CD14-positive monocyte (primary cell): ENCODE measurements around the gene PPP3CA. TPM values are rescaled to one million over a fixed set of nuclear protein-coding genes. Genes with fewer than 3 reads are reported as not detected.

ENCODE experiments used
- DNase-seq, 3 donors: peaks; one replicate each; pipeline ENCODE4 v3.0.0-alpha.2; 2011 to 2022
- H2AFZ ChIP-seq: 2 replicates; pipeline ENCODE4 v1.6.0; 2012; ENCODE audit warnings: mild to moderate bottlenecking, low read depth, low read length, inconsistent platforms; ENCODE audit not compliant: insufficient read depth, poor library complexity, severe bottlenecking
- H3K27ac ChIP-seq, 2 donors: 1 replicate in 1 of 2; 2 replicates in 1 of 2; pipeline ENCODE4 v1.5.1; 2012 to 2013; ENCODE audit warnings: low read length in 2 of 2, control low read depth in 1 of 2, inconsistent platforms in 1 of 2, low read depth in 1 of 2, mild to moderate bottlenecking in 1 of 2
- H3K27me3 ChIP-seq, 2 donors: one replicate each; pipeline versions ENCODE4 v1.6.0 to v1.6.1; 2011 to 2013; ENCODE audit warnings: low read length in 2 of 2; ENCODE audit not compliant: control insufficient read depth in 2 of 2, insufficient read depth in 2 of 2
- H3K36me3 ChIP-seq, 2 donors: replicated peaks in 1 of 2; 1 replicate in 1 of 2; 2 replicates in 1 of 2; pipeline versions ENCODE4 v1.5.1 to v1.6.1; 2012 to 2013; ENCODE audit warnings: low read length in 2 of 2, control low read depth in 1 of 2, inconsistent platforms in 1 of 2, mild to moderate bottlenecking in 1 of 2; ENCODE audit not compliant: insufficient read depth in 2 of 2, control insufficient read depth in 1 of 2
- H3K4me1 ChIP-seq, 2 donors: 1 replicate in 1 of 2; 2 replicates in 1 of 2; pipeline versions ENCODE4 v1.5.1 to v1.6.1; 2012 to 2013; ENCODE audit warnings: low read length in 2 of 2, control low read depth in 1 of 2, inconsistent platforms in 1 of 2, mild to moderate bottlenecking in 1 of 2, moderate library complexity in 1 of 2; ENCODE audit not compliant: insufficient read depth in 2 of 2, control insufficient read depth in 1 of 2
- H3K4me2 ChIP-seq: replicated peaks from 2 replicates; pipeline ENCODE3; 2012; ENCODE audit warnings: low read length, moderate library complexity, mild to moderate bottlenecking; ENCODE audit not compliant: poor library complexity, severe bottlenecking; ENCODE audit errors: extremely low read depth
- H3K4me3 ChIP-seq, 3 experiments: fragments of 200-600 bp in 1 of 3; sonication (generic) in 1 of 3; replicated peaks in 1 of 3; 1 replicate in 2 of 3; 2 replicates in 1 of 3; pipeline ENCODE4 v1.5.1; 2011 to 2013; ENCODE audit warnings: low read length in 3 of 3, mild to moderate bottlenecking in 3 of 3, control low read depth in 2 of 3, low read depth in 2 of 3, inconsistent platforms in 1 of 3, moderate library complexity in 1 of 3
- H3K79me2 ChIP-seq: 2 replicates; pipeline ENCODE4 v1.6.0; 2012; ENCODE audit warnings: mild to moderate bottlenecking, control low read depth, inconsistent platforms, low read length, moderate library complexity; ENCODE audit not compliant: insufficient read depth
- H3K9ac ChIP-seq: 2 replicates; pipeline ENCODE4 v1.6.0; 2017; ENCODE audit warnings: low read length, mild to moderate bottlenecking; ENCODE audit not compliant: insufficient read depth, poor library complexity, severe bottlenecking
- H3K9me3 ChIP-seq, 2 donors: replicated peaks in 1 of 2; 1 replicate in 1 of 2; 2 replicates in 1 of 2; pipeline versions ENCODE4 v1.5.1 to v1.6.1; 2012 to 2013; ENCODE audit warnings: low read length in 2 of 2, control low read depth in 1 of 2; ENCODE audit not compliant: control insufficient read depth in 1 of 2, insufficient read depth in 1 of 2
- H4K20me1 ChIP-seq: 2 replicates; pipeline ENCODE4 v1.6.0; 2012; ENCODE audit warnings: mild to moderate bottlenecking, low read length, control low read depth, moderate library complexity; ENCODE audit not compliant: insufficient read depth
- H3K27ac Mint-ChIP-seq, 7 donors: one replicate each; pipeline ENCODE4 v1.8.0; 2020; ENCODE audit warnings: mild to moderate bottlenecking in 7 of 7, mixed read lengths in 7 of 7, moderate library complexity in 6 of 7, inconsistent platforms in 2 of 7
- H3K27me3 Mint-ChIP-seq, 3 donors: one replicate each; pipeline ENCODE4 v1.8.0; 2021 to 2022; ENCODE audit warnings: low read depth in 3 of 3, mild to moderate bottlenecking in 3 of 3, mixed read lengths in 3 of 3, moderate library complexity in 3 of 3, inconsistent platforms in 1 of 3
- H3K36me3 Mint-ChIP-seq, 2 donors: one replicate each; pipeline ENCODE4 v1.8.0; 2020; ENCODE audit warnings: mixed read lengths in 2 of 2, inconsistent platforms in 1 of 2, mild to moderate bottlenecking in 1 of 2
- H3K4me1 Mint-ChIP-seq: one replicate; pipeline ENCODE4 v1.8.0; 2020; ENCODE audit warnings: mild to moderate bottlenecking, mixed read lengths
- H3K4me3 Mint-ChIP-seq, 2 donors: one replicate each; pipeline ENCODE4 v1.8.0; 2020; ENCODE audit warnings: mild to moderate bottlenecking in 2 of 2, mixed read lengths in 2 of 2, moderate library complexity in 1 of 2
- H3K9me3 Mint-ChIP-seq, 7 donors: one replicate each; pipeline ENCODE4 v1.8.0; 2020 to 2022; ENCODE audit warnings: mixed read lengths in 7 of 7, mild to moderate bottlenecking in 6 of 7, moderate library complexity in 6 of 7, inconsistent platforms in 2 of 7
- WGBS: methylation state at CpG from one replicate; pipeline ENCODE4 v1.1.5; 2013; ENCODE audit warnings: missing lambda C conversion rate; ENCODE audit not compliant: insufficient coverage; 5-methylcytosine and 5-hydroxymethylcytosine counted together
- intact Hi-C, 2 donors: fragments of 100-400 bp; cut with micrococcal nuclease; formaldehyde crosslinking; loops; one replicate each; pipeline versions ENCODE4 v1.15.0 to v1.15.1; 2023
- polyA plus RNA-seq, 3 donors: library from polyadenylated mRNA; depleted of rRNA in 1 of 3; unstranded in 2 of 3; stranded (reverse) in 1 of 3; fragments of 300-500 nt in 2 of 3; fragments of >200 nt in 1 of 3; fragmentation: Illumina TruSeq in 2 of 3; gene quantifications; 1 replicate in 2 of 3; 2 replicates in 1 of 3; pipeline ENCODE4 v1.2.3, GENCODE V29; 2012 to 2021
- TF ChIP-seq, protein P1 (sequence below): fragments of 200-600 bp; IDR thresholded peaks from one replicate; pipeline ENCODE4 v1.8.0; 2022; ENCODE audit warnings: antibody characterized with exemption, mild to moderate bottlenecking

PPP3CA gene
- polyA plus RNA-seq, 3 donors: 5.1 to 9.7 (median 8.9) TPM

DNA sequence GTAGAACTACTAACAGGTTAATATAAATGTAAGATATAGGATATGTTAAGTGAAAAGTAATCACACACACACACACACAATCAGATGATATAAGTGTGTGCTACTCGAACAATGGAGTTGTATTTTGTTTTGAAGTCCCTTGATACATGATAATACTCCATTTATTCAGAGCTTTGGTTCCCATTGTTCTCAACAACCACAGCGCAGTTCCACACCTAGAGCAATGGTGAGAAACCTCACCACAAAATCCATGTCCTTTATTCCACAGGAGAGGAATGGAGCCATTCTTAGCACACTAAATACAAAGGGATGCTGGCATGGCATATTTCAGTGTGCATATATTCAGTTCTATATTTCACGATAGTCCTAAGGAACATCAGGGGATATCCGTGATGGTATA, 139.2 kb downstream of the PPP3CA start:
- Histone ChIP-seq H3K4me3 (no peak overlapping the region), H3K4me2 (no peak overlapping the region), H3K36me3 (no peaks in the 10 kb centered on the region), H3K9ac (no peak overlapping the region), H3K27me3 (no peaks in the 10 kb centered on the region), H3K9me3 (no peaks in the 10 kb centered on the region), H3K79me2 (peaks cover 70% of the 10 kb centered on the region), H3K27ac (no peak overlapping the region), H4K20me1 (peaks cover 84% of the 10 kb centered on the region), H2AFZ (no peak overlapping the region), H3K4me1 (peaks cover 6 to 12% of the 10 kb centered on the region in 2 donors)
- Mint-ChIP-seq H3K4me1 (peaks cover 16% of the 10 kb centered on the region), H3K9me3 (no peaks in the 10 kb centered on the region), H3K27ac (no peak overlapping the region), H3K36me3 (no peaks in the 10 kb centered on the region), H3K4me3 (no peak overlapping the region), H3K27me3 (no peaks in the 10 kb centered on the region)
- 100% methylated on average over 1 of the region's 4 CpGs for WGBS
- DNase-seq: no peak
- TF ChIP-seq, protein P1, sequence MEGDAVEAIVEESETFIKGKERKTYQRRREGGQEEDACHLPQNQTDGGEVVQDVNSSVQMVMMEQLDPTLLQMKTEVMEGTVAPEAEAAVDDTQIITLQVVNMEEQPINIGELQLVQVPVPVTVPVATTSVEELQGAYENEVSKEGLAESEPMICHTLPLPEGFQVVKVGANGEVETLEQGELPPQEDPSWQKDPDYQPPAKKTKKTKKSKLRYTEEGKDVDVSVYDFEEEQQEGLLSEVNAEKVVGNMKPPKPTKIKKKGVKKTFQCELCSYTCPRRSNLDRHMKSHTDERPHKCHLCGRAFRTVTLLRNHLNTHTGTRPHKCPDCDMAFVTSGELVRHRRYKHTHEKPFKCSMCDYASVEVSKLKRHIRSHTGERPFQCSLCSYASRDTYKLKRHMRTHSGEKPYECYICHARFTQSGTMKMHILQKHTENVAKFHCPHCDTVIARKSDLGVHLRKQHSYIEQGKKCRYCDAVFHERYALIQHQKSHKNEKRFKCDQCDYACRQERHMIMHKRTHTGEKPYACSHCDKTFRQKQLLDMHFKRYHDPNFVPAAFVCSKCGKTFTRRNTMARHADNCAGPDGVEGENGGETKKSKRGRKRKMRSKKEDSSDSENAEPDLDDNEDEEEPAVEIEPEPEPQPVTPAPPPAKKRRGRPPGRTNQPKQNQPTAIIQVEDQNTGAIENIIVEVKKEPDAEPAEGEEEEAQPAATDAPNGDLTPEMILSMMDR: no peak
- intact Hi-C loops: no loop called here

DNA sequence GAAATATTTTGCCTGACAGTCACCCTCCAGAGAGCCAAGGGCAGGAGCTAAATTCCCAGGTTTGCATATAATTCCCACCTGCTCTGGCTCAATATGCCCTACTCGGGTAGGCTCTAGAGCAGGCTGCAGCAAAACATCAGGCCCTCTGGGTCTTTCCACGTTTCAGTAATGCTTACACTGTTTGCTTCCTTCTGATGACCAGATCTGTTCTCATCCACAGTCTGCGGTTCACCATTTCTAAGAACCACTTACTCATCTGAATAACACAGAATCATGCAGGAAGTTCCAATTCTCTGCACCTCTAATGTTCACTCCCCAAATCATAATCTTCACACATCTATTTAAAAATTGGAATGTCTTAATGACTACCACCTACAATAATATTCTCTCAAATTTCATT, 141.4 kb downstream of the PPP3CA start:
- no peak overlapping the region for H3K4me2 ChIP-seq

More for the DNA sequence above, 141.4 kb downstream of the PPP3CA start:
- H3K4me1 ChIP-seq: peaks cover 10 to 21% of the 10 kb centered on the region in 2 donors
- no peak overlapping the region for H3K4me3 ChIP-seq
- no peak overlapping the region for H3K9ac ChIP-seq
- H3K4me3 Mint-ChIP-seq: no peak overlapping the region
- H3K27ac Mint-ChIP-seq: peak overlapping the region; percentile 6 to 92 (median 33)
- H3K27ac ChIP-seq: peak overlapping the region in 1 of 2 donors; percentile 50
- H3K27me3 Mint-ChIP-seq: no peaks in the 10 kb centered on the region
- peaks cover 0 to 2% of the 10 kb centered on the region in 2 donors for H3K36me3 Mint-ChIP-seq
- H3K79me2 ChIP-seq: peaks cover 75% of the 10 kb centered on the region
- intact Hi-C loops: no loop called here
- H3K36me3 ChIP-seq: no peaks in the 10 kb centered on the region
- H3K4me1 Mint-ChIP-seq: peaks cover 23% of the 10 kb centered on the region
- H4K20me1 ChIP-seq: peaks cover 70% of the 10 kb centered on the region
- H3K9me3 Mint-ChIP-seq: no peaks in the 10 kb centered on the region
- H2AFZ ChIP-seq: no peak overlapping the region
- TF ChIP-seq, protein P1: no peak
- 0% methylated on average over 3 of the region's 3 CpGs for WGBS
- H3K27me3 ChIP-seq: no peaks in the 10 kb centered on the region
- DNase-seq: peak; percentile 57 to 86 (median 70)
- H3K9me3 ChIP-seq: no peaks in the 10 kb centered on the region
